T-helper 9 cell (primary cell): ENCODE measurements around the gene CABLES1.
"Not testable (repeated sequence)": the region's sequence is repeated elsewhere in the genome, so short reads cannot be mapped to it uniquely, and the experiment has no call there.

Experiments
- DNase-seq: peaks from one replicate; pipeline ENCODE4 v3.0.0-alpha.2; 2020

The CABLES1 gene

GRCh38 chr18:23227726-23228070 is 92.4 kb downstream of the CABLES1 start:
- no peak for DNase-seq

GRCh38 chr18:23228102-23229061 is 93.1 kb downstream of the CABLES1 start:
- DNase-seq: no peak

GRCh38 chr18:23229472-23229871 is 94.2 kb downstream of the CABLES1 start:
- DNase-seq: no peak

GRCh38 chr18:23230686-23231085 is 95.4 kb downstream of the CABLES1 start:
- no peak for DNase-seq

- DNase-seq: peak; percentile 41
Observed at GRCh38 chr18:23231340-23232021, 96.2 kb downstream of the CABLES1 start.

GRCh38 chr18:23232331-23232730 is 97.0 kb downstream of the CABLES1 start:
- DNase-seq: no peak

GRCh38 chr18:23234619-23235018 is 99.3 kb downstream of the CABLES1 start:
- DNase-seq: no peak

GRCh38 chr18:23235336-23235735 is 100.1 kb downstream of the CABLES1 start:
- DNase-seq: no peak

GRCh38 chr18:23235860-23236259 is 100.6 kb downstream of the CABLES1 start:
- DNase-seq: no peak

GRCh38 chr18:23236876-23237468 is 101.7 kb downstream of the CABLES1 start:
- no peak for DNase-seq

- DNase-seq: peak; percentile 7
Observed at GRCh38 chr18:23237524-23238151, 102.4 kb downstream of the CABLES1 start.

GRCh38 chr18:23238152-23238531 is 102.9 kb downstream of the CABLES1 start:
- DNase-seq: no peak

- DNase-seq: no peak
Observed at GRCh38 chr18:23238651-23239349, 103.5 kb downstream of the CABLES1 start.

- no peak for DNase-seq
Observed at GRCh38 chr18:23239350-23239692, 104.0 kb downstream of the CABLES1 start.

- DNase-seq: no peak
Observed at GRCh38 chr18:23239885-23240608, 104.8 kb downstream of the CABLES1 start.

- no peak for DNase-seq
Observed at GRCh38 chr18:23240609-23240930, 105.3 kb downstream of the CABLES1 start.

- not testable (repeated sequence) for DNase-seq
Observed at GRCh38 chr18:23241833-23242496, 106.7 kb downstream of the CABLES1 start.

GRCh38 chr18:23243178-23243577 is 107.9 kb downstream of the CABLES1 start:
- DNase-seq: no peak

- no peak for DNase-seq
Observed at GRCh38 chr18:23243816-23244215, 108.5 kb downstream of the CABLES1 start.

GRCh38 chr18:23244401-23244800 is 109.1 kb downstream of the CABLES1 start:
- no peak for DNase-seq

GRCh38 chr18:23245461-23245860 is 110.2 kb downstream of the CABLES1 start:
- no peak for DNase-seq

- DNase-seq: no peak
Observed at GRCh38 chr18:23247331-23247730, 112.0 kb downstream of the CABLES1 start.
